Measurements from ENCODE around the gene LAMB1. TPM values are rescaled to one million over a fixed set of nuclear protein-coding genes. Genes with fewer than 3 reads are reported as not detected.

LAMB1 gene
- total RNA-seq, 1 experiment from 2014 or later, result 32.0 TPM

GRCh38 chr7:107909445-107909844 lies 93.5 kb downstream of the LAMB1 start:
- Histone ChIP-seq H3K4me2 (ENCODE audit: low read length) (no peak overlapping the region), H3K4me3 (replicated peaks in 1 of 2; ENCODE audit: low read depth in 1 of 2, low read length in 2 of 2) (no peak overlapping the region), H3K36me3 (ENCODE audit: control insufficient read depth in 1 of 2, insufficient read depth in 2 of 2, low read length in 2 of 2) (peaks cover 36 to 41% of the 10 kb centered on the region in 2 experiments), H3K9me2 (ENCODE audit: insufficient read depth) (no peaks in the 10 kb centered on the region), H3K27me3 (ENCODE audit: insufficient read depth, low read length) (no peaks in the 10 kb centered on the region), H3K9ac (ENCODE audit: low read length) (no peak overlapping the region), H3K4me1 (ENCODE audit: control insufficient read depth in 1 of 2, insufficient read depth in 2 of 2, low read length in 2 of 2) (peaks cover 5 to 10% of the 10 kb centered on the region in 2 experiments; a peak in 3 of 4 replicates), H2AFZ (ENCODE audit: low read depth, low read length, poor library complexity, severe bottlenecking) (no peak overlapping the region), H3K9me3 (ENCODE audit: control insufficient read depth in 1 of 2, insufficient read depth in 1 of 2, low read depth in 1 of 2, low read length in 2 of 2) (no peaks in the 10 kb centered on the region), H3K79me2 (ENCODE audit: insufficient read depth, low read length) (peaks cover 22% of the 10 kb centered on the region), H4K20me1 (ENCODE audit: insufficient read depth) (no peaks in the 10 kb centered on the region), H3K27ac (ENCODE audit: low read depth, low read length) (no peak overlapping the region)
- ATAC-seq (no peak), DNase-seq (ENCODE audit: low read depth, low spot score) (no peak)
- POLR2A ChIA-PET, result no interaction called here
- RAD21 ChIA-PET (ENCODE audit: low non-redundant PET in 1 of 2, low total read pairs in 2 of 2, uncharacterized antibody in 2 of 2, unreplicated experiment in 2 of 2), result no interaction called here
- BruUV-seq (replicated peaks), result no TSS peak
- CTCF ChIA-PET, result no interaction called here
- TF ChIP-seq JUND (IDR thresholded peaks at IDR 0.05), result no peak
- TF ChIP-seq POLR2AphosphoS5 (IDR thresholded peaks at IDR 0.05; ENCODE audit: low read depth, low read length), result no peak
- no peak for TF ChIP-seq MAX (IDR thresholded peaks at IDR 0.05)
- intact Hi-C loops (cut with micrococcal nuclease), result no loop called here

- ATAC-seq (no peak), DNase-seq (ENCODE audit: low read depth, low spot score) (no peak)
- no peaks in the 10 kb centered on the region for H3K4me1 ChIP-seq (ENCODE audit: control insufficient read depth in 1 of 2, insufficient read depth in 2 of 2, low read length in 2 of 2)
- H2AFZ ChIP-seq (ENCODE audit: low read depth, low read length, poor library complexity, severe bottlenecking), result no peak overlapping the region
- RAD21 ChIA-PET (ENCODE audit: low non-redundant PET in 1 of 2, low total read pairs in 2 of 2, uncharacterized antibody in 2 of 2, unreplicated experiment in 2 of 2), result no interaction called here
- no peak overlapping the region for H3K27ac ChIP-seq (ENCODE audit: low read depth, low read length)
- peaks cover 43 to 48% of the 10 kb centered on the region in 2 experiments for H3K36me3 ChIP-seq (ENCODE audit: control insufficient read depth in 1 of 2, insufficient read depth in 2 of 2, low read length in 2 of 2)
- H4K20me1 ChIP-seq (ENCODE audit: insufficient read depth), result no peaks in the 10 kb centered on the region
- H3K9me2 ChIP-seq (ENCODE audit: insufficient read depth), result no peaks in the 10 kb centered on the region
- CTCF ChIA-PET, result no interaction called here
- H3K4me3 ChIP-seq (replicated peaks in 1 of 2; ENCODE audit: low read depth in 1 of 2, low read length in 2 of 2), result no peak overlapping the region
- H3K27me3 ChIP-seq (ENCODE audit: insufficient read depth, low read length), result no peaks in the 10 kb centered on the region
- BruUV-seq (replicated peaks), result no TSS peak
- peaks cover 12% of the 10 kb centered on the region for H3K79me2 ChIP-seq (ENCODE audit: insufficient read depth, low read length)
- H3K4me2 ChIP-seq (ENCODE audit: low read length), result no peak overlapping the region
- POLR2A ChIA-PET, result no interaction called here
- intact Hi-C loops (cut with micrococcal nuclease), result no loop called here
- H3K9me3 ChIP-seq (ENCODE audit: control insufficient read depth in 1 of 2, insufficient read depth in 1 of 2, low read depth in 1 of 2, low read length in 2 of 2), result no peaks in the 10 kb centered on the region
- H3K9ac ChIP-seq (ENCODE audit: low read length), result no peak overlapping the region
- TF ChIP-seq SIN3A (IDR thresholded peaks at IDR 0.05; ENCODE audit: low read depth) (no peak), SP1 (IDR thresholded peaks at IDR 0.05; ENCODE audit: low read depth) (no peak), EZH2 (IDR thresholded peaks at IDR 0.05) (no peak), JUND (IDR thresholded peaks at IDR 0.05) (no peak), CBX3 (IDR thresholded peaks at IDR 0.05; ENCODE audit: low read depth) (no peak), ZBTB33 (IDR thresholded peaks at IDR 0.05; ENCODE audit: extremely low read depth, insufficient replicate concordance, low read length) (no peak), CTCF (IDR thresholded peaks at IDR 0.05 in 2 of 3, conservative IDR thresholded peaks at IDR 0.05 in 1 of 3; ENCODE audit: borderline replicate concordance in 1 of 3, insufficient read depth in 1 of 3, low read depth in 2 of 3, low read length in 2 of 3) (no peak), REST (IDR thresholded peaks at IDR 0.05; ENCODE audit: low read depth) (no peak), TCF7L2 (IDR thresholded peaks at IDR 0.05; ENCODE audit: borderline replicate concordance, extremely low read depth, insufficient read depth, insufficient read length) (no peak), CEBPB (IDR thresholded peaks at IDR 0.05; ENCODE audit: low read depth) (no peak), ATF3 (IDR thresholded peaks at IDR 0.05) (no peak)
Observed at GRCh38 chr7:107907790-107908189, 95.2 kb downstream of the LAMB1 start.

Measured in HCT116 (cell line).